Stimulated activated naive CD4-positive, alpha-beta T cell (primary cell): Measurements from ENCODE around the gene AHCY.
"Not testable (repeated sequence)": the region's sequence is repeated elsewhere in the genome, so short reads cannot be mapped to it uniquely, and the experiment has no call there.

Experiments
- DNase-seq, 6 experiments: peaks; one replicate each; lab custom pipeline; 2025; lab: John Stamatoyannopoulos, UW

The AHCY gene

GRCh38 chr20:34296468-34296867 is 6.7 kb downstream of the AHCY start:
- DNase-seq = no peak

DNA sequence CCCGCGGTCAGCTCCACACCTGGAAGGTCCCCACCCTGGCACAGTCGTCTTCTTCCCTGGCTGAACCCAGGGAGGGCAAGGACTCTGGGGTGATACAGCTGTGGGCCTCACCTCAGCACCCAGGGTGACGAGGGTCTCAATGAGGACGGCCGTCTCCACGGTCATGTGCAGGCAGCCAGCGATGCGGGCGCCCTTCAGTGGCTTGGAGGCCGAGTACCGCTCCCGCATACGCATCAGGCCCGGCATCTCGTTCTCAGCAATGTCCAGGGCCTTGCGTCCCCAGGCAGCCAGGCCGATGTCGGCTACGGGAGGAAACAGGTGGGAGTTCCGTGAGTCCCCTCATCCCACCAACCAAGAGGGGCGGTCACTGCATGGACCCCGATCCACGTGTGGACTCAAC is 7.9 kb downstream of the AHCY start:
- DNase-seq = no peak

GRCh38 chr20:34294563-34294962 is 8.6 kb downstream of the AHCY start:
- DNase-seq = no peak

- DNase-seq = no peak
Observed at GRCh38 chr20:34293589-34293988, 9.6 kb downstream of the AHCY start.

DNA sequence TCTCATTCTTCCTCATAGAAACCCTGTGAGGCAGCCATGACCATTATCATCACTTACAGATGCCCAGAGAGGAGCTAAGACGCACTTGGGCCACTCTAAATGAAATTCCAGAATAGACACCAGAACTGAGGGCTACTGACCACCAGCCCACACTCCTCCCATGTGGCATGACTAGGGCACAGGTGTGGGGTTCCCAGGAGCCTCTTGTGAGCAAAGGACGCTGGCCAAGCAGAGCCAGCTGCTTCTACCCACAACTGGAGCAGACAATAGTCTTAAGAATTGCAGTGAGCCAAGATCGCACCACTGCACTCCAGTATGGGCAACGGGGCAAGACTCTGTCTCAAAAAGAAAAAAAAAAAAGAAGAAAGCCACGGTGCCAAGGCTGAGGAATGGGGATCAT is 10.0 kb downstream of the AHCY start:
- DNase-seq = no peak

GRCh38 chr20:34292496-34292895 is 10.7 kb downstream of the AHCY start:
- no peak for DNase-seq

DNA sequence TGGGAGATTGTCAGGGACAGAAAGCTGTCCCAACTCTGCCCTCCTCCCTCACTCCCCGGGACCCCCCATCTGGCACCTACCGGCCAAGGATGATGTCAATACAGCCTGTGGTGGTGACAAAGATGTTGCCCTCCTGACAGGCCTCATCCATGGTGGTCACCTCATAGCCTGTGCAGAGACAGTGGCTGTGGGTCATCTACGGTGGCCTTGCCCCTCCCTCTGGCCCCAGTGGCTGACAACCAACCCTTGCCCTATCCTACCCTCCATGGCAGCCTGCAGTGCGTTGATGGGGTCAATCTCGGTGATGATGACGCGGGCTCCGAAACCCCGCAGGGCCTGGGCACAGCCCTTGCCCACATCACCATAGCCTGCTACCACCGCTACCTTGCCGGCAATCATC is 12.7 kb downstream of the AHCY start:
- DNase-seq = no peak

DNA sequence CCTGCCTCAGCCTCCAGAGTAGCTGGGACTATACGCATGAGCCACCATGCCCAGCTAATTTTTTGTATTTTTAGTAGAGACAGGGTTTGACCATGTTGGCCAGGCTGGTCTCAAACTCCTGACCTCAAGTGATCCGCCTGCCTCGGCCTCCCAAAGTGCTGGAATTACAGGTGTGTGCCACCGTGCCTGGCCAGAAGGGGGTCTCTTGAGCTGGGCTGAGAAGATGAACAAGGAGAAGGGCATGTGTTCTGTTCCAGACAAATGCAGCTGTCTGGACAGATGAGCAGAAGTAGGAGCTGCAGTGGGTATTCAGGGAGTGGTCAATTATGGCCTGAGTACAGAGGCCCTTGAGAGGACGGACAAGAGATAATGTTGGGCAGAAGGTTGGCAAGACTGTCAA is 15.7 kb downstream of the AHCY start:
- not testable (repeated sequence) for DNase-seq

GRCh38 chr20:34285450-34285849 is 17.7 kb downstream of the AHCY start:
- no peak for DNase-seq

GRCh38 chr20:34283844-34284243 is 19.3 kb downstream of the AHCY start:
- DNase-seq = no peak

- no peak for DNase-seq
Observed at GRCh38 chr20:34282041-34282440, 21.1 kb downstream of the AHCY start.

DNA sequence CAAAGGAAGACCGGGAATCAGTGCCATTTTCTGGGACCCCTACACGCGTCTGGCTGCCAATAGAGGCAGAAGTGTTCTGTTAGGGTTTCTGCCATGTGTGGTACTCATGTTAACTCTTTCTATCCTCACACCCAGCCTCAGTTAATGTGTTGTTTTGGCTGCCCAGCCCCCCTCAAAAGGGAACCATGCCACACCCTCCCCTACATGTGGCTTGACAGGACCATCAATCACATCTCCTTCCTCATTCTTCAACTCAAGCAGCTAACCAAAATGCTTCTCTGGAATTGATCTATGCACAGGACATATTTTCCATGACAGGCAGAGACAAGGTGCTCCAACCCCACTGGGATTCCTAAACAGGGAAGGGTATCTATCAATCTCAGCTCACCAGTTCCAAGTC is 22.0 kb downstream of the AHCY start:
- DNase-seq = no peak

DNA sequence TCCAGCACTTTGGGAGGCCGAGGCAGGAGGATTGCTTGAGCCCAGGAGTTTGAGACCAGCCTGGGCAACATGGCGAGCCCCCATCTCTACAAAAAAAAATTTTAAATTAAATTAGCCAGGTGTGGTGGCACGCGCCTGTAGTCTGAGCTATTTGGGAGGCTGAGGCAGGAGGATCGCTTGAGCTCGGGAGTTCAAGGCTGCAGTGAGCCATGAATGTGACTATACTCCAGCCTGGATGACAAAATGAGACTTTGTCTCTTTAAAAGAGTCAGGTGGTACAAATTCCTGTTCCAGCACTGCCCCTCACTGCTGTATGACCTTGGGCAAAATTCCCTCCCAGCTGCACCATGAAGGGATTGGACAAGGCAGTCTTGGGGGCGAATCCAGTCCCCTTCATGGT is 28.5 kb downstream of the AHCY start:
- DNase-seq = no peak

GRCh38 chr20:34271956-34272355 is 31.2 kb downstream of the AHCY start:
- no peak for DNase-seq

DNA sequence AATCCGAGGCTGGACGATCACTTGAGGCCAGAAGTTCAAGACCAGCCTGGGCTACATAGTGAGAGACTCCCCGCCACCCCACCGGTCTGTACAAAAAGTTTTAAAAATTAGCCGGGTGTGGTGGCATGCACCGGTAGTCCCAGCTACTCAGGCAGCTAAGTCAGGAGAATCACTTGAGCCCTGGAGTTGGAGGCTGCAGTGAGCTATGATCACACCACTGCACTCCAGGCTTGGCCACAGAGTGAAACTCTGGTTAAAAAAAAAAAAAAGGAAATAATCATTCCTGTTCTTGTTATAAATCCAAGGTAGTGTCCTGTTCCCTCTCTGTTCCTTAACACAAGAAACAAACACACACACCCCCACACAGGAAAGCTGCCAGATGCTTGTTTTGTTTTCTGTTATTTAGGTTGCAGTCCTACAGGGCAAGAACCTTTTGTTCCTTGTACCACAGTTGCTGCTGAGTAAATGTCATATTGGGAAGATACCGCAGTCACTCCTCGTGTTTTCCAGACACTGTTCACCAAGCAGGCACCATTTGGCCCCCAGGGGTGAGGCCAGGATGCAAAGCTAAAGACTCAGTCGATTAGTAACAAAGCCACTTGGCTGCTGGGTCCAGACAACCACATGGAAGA is 33.0 kb downstream of the AHCY start:
- DNase-seq = no peak

GRCh38 chr20:34268851-34269636 is 34.1 kb downstream of the AHCY start:
- DNase-seq = peak in 3 of 6 experiments; percentile 5 to 18 (median 16)

DNA sequence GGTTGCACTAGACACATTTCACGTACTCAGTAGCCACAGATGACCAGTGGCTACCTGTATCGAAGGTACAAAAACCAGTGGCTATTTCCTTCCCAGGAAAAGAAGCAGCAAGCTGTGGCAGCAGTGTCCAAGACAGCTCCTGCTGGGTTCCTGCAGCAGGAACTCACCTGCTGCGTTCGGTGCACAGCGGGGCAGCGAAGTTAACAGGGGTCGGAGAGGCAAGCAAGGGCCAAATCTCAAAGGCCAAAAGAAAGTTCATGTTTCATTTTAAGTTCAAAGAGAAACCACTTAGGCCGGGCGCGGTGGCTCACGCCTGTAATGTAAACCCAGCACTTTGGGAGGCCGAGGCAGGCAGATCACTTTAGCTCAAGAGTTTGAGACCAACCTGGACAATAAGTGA is 35.0 kb downstream of the AHCY start:
- DNase-seq = no peak

- DNase-seq = no peak
Observed at GRCh38 chr20:34264141-34264540, 39.0 kb downstream of the AHCY start.

DNA sequence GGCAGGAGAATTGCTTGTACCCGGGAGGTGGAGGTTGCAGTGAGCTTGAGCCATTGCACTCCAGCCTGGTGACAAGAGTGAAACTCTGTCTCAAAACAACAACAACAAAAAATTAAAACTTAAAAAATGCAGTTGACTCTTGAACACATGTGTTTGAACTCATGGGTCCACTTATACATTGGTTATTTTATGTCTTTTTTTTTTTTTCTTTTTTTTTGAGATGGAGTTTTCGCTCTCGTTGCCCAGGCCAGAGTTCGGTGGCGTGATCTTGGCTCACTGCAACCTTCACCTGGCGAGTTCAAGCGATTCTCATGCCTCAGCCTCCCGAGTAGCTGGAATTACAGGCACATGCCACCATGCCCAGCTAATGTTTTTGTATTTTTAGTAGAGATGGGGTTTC is 39.7 kb downstream of the AHCY start:
- not testable (repeated sequence) for DNase-seq

DNA sequence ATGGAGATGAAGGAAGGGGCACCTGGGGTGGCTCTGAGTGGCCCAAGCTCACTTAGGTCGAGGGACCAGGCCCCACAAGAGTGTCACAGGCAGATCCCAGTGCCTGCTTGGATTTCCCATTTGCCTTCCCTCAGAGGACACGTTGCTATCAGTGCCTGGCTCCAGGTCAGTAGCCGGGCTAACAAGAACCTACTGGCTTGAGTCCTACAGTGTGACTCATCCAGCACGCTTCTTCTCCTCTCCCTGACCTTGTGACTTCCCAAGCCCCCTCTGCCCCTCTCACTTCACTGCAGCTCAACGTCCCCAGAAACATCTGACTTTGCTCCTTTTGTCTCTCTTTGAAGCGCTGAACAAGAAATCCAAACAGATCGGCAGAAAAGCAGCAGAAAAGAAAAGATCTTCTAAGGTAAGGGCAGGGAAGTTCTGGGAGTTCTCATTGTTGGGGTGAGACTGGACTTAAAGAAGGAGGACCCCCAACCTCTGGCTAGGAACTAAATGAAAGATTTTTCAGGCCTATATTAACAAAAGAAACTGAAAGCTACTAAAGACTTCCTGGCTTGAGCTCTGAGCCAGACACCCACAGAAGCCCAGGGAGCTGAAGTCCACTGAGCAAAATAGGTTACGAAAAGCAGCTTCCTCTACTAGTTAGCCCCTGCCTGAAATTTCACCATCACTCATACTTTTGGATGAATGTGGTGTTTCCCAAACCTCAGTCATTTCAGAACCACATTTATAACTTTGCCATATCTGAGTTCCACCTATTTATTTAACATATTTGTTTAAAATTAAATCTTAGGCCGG is 40.5 kb downstream of the AHCY start:
- no peak for DNase-seq

GRCh38 chr20:34260208-34260942 is 42.8 kb downstream of the AHCY start:
- no peak for DNase-seq

DNA sequence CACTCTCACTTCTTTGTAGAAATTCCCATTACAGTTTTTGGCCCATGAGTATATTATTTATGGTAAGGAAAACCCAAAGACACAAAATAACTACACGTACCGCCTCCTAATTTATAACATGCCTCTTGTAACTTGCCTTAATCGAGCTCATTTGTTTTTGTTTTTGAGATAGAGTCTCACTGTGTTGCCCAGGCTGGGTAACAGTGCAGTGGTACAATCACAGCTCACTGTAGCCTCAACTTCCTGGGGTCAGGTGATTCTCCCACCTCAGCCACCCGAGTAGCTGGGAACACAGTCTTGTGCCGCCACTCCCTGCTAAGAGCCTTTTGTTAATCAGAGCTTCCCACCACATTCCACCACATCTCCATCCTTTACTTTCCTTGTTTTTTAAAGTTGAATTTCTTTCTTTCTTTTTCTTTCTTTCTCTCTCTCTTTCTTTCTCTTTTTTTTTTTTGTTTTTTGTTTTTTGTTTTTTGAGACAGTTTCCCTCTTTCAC is 46.5 kb downstream of the AHCY start:
- DNase-seq = no peak
